HG03469 (cell line): ENCODE data around the gene SLC23A2.
"Not testable (repeated sequence)": the region's sequence is repeated elsewhere in the genome, so short reads cannot be mapped to it uniquely, and the experiment has no call there.

Source experiments
- ATAC-seq: cut with Tn5 transposase; IDR thresholded peaks from one replicate; pipeline ENCODE4 v1.9.1; 2021; ENCODE audit warnings: mild to moderate bottlenecking, moderate library complexity, moderate number of reproducible peaks; ENCODE audit not compliant: unreplicated experiment

Gene SLC23A2

DNA sequence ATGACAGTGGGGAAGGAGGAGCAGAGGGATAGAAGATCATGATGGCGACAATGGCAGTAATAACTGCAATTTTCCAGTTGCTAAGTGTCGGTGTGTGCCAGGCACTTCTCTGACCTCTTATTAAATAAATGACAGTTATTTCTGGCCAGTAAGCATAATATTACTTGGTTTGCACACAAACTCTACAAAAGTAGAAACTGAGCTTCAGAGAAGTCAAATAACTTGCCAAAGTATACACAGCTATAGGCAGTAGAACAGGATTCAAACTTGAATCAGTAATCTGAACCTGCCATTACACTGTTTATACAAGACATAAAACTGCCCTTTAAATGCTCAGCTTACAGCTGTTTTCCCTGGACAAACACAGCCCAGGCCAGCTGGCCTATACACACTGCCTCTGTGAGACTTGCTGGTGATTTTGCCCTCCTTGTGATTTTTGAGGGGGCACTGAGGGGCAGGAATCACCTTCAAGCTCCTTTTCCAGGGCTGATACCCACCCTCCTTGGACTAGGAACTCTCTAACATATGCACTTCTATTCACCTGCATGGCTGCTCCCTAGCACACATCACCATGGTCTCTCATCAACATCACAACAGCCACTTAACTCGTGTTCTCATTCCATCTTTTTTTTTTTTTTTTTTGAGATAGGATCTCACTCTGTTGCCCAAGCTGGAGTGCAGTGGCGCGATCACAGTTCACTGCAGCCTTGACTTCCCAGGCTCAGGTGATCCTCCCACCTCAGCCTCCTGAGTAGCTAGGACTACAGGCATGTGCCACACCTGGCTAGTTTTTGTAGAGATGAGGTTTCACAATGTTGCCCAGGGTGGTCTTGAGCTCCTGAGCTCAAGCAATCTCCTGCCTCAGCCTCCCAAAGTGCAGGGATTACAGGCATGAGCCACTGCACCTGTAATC, 63.6 kb downstream of the SLC23A2 start:
- no peak for ATAC-seq

DNA sequence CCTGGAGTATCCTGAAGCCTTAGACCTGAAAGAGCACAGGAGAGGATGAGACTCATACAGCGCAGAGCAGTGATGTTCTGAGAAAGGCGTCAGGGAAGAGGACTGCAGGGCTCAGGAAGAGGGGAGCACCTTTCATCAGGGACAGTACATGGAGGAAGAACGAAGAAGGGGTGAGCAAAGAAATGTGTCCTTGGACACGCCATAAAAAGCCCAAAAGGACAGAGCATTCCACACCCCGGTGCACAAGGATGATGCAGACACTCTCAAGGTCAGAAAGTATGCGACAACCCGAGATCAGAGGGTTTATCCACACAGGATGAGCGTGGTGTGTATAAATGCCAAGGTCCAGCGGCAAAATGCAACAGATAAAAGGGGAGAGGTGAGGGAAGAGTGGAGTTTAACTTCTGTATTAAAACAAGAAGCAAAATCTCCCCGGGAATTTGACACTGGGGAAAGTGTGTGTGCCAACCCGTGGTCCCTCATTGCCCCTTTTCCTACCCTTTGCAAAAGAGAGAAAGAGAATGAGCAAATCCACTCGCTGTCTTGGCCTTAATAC, 64.4 kb downstream of the SLC23A2 start:
- ATAC-seq: no peak

DNA sequence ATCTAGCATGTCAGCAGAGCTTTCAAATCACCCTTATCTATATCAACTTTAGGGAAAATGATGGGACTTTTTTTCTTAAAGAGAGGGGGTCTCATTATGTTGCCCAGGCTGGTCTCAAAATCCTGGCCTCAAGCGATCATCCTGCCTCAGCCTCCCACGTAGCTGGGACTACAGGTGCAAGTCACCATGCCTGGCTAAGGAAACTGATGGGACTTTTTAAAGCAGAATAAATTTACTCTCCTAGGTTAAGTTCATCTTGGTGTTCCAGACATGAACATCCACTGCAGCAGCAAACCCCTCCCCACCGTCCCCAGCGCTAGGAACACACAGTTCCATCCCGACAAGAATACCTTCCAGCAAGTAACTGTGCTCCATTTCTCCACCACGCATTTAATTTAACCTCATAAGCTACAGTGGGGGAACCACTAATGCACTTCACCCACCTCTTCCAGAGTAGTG, 64.9 kb downstream of the SLC23A2 start:
- ATAC-seq: no peak

DNA sequence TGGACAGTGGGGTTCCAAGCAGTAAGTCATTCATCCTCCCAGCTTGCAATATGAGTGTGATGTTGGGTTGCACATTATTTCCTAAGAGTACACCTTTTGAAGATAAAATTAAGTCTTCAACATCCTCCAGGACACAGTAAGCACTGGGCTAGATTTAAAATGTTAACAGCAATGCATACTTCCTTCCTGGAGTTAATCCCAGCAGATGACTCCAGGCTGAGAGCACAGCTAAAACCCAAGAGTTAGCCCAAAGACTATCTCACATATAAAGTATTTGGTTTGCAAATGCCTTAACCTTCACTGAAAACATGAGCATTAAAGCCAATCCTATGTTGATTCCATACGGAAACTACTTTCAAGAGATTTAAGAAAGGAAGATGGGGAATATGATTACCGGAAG, 69.2 kb downstream of the SLC23A2 start:
- ATAC-seq: no peak

DNA sequence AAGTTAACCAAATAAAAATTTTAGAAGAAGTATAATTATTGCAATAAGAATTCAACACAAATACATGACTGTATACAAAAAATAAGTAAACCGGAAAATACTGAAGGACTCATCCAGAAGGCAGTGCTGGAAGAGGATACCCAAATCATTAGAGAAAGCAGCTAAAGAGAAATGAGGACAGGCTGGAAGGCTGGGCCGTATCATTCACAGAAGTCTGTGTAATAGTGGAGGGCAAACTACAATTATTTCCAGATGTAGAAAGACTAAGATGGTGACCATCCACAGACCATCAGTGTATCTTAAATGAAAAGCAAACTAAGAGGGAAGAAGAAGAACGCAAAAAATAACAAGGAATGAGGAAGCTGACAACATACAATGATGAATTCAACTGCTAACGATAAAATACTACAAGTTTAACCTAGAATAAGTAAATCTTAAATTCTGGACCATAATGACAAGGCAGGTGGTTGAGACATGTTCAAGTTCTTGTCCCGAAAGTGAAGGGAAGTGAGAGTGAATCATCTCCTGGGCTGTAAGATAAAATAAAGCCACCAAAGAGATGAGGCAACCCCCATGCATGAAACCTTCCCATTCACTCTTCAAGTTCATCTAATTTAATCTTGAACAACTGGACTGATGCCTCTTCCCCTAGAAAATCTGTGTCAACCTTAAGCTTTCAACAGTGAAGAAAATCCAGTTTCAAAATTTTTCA, 71.5 kb downstream of the SLC23A2 start:
- no peak for ATAC-seq

DNA sequence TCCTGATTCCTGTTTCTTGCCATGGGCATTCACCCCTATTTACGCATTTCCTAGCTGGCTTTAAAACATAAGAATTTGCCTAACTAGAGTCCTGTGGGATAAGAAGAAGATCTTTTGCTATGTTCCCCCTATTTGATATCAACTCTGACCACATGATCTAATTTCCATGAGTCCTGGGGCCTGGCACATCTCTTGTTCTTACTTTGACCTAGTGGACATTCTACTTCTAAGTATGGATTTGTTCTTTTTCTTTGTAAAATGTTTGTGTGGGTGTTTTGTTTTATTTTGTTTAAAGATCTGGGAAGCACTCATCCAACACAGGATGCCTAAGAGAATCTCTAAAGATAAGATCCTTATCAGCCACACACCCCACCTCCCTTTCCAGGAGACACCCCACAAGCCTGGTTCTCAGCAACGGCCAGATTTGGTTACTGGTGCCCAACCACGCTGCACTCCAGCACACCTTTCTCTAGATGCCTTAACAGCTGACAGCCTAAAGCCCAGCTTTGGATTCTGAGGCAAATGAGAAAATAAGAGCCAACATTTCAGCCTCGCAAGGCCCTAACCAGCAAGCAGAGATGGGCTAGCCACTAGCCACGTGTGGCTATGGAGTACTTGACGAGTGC, 74.7 kb downstream of the SLC23A2 start:
- ATAC-seq: no peak

DNA sequence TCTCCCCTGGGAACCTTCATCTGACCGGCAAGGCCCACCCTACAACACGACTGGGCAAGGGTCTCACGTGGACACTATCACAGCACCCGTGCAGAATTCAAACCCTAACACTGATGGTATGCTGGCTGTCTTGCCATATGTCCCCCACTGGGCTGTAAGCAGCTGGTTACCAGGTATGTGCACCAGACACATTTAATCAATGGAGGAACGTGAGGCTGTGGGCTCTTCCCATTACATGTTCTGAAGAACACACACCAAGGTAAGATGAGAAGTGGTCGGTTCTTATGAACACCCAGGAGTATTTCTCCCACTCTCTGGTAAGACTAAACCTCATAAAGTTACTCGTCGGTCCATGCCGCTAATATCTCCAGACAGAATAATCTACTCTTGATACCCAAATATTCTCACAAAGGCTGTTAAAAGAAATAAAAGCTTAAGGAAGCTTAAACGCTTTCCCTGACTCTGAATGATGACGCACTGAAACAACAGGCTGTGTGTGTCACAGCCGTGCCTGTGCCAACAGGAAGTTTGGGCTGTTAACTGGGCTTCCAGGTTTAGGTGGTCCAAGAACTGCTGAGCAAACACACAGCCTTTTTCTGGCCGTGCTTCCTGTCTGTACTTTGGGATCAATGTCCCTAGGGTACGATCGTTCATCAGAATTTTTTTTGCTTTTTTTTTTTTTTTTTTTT, 75.3 kb downstream of the SLC23A2 start:
- no peak for ATAC-seq

DNA sequence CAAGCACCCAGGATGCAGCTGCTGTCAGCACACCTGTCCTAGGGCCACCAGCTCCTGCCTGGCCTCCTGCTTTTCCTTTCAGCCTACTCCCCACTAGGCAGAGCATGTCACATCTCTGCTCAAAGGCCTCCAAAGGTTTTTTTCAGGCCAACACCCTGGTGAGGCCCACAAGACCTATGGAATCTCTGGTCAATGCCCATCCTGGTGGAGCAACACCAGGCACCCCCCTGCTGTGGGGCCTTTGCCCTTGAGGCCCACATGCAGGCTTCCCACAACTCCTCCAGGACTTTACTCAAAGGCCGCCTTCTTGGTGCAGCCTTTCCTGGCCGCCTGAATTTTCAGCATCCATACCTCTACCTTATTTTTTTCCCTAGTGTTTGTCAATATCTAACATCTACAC, 76.9 kb downstream of the SLC23A2 start:
- ATAC-seq: no peak

DNA sequence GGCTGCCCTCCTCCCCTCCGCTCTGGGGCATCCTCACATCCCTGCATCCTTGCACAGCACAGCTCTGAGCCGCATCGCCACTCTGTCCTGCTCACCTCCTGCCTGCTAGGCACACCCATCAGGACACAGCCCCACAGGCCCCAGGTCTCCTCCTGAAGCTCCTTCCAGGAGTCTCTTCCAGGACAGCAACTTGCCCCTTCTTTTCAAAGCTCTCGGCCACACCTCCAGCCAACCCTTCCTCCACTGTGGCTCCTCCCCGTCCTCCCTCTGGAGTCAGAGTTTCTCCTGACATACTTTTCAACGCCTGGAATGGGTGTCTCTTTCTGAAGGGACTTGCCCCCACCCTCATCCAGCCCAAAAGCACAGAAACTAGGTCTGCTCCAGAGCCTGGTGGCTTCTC, 77.3 kb downstream of the SLC23A2 start:
- ATAC-seq: no peak

DNA sequence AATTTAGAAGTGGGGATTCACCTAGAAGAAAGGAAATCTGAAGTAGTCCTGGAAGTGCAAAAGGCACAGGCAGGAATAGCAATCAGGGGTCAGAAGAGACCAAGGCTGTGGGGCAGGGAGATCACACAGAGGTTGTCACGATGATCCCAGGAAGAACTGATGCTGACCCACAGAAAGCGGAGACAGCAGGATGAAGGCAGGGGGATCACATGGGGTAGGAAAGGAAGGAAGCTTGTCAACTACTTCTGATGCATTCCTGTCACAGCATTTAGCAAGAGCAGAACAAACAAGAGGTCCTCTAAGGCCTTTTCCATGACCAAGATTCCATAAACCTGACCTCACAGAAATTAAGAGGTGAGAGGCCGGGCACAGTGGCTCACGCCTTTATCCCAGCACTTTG, 79.1 kb downstream of the SLC23A2 start:
- no peak for ATAC-seq

DNA sequence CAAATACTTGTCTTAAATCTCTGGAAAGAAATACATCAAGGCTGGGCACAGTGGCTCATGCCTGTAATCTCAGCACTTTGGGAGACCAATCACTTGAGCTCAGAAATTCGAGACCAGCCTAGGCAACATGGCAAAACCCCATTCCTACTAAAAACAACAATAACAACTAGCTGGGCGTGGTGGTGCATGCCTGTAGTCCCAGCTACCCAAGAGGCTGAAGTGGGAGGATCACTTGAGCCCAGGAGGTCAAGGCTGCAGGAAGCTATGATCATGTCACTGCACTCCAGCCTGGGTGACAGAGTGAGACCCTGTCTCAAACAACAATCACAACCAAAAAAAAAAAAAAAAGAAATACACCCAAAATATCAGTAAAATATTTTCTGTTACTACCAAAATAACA, 80.0 kb downstream of the SLC23A2 start:
- ATAC-seq: not testable (repeated sequence)

DNA sequence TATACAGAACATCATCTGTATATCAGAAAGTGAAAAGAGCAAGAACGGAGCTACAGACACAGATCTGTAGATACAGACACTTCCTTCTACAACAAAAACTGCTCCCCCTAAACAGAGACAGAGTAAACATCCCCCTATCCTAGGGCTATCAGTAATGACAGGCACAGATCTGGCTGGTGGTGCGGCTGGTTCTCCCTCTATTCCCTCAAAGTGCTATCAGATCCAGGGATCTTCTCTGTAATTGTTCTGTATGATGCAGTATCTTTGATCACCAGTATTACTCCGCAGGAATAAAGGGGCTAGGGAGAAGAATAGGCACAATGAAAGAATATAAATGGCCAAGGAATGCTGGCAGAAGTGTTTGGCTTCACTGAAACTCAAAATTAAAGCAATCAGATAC, 80.7 kb downstream of the SLC23A2 start:
- no peak for ATAC-seq

DNA sequence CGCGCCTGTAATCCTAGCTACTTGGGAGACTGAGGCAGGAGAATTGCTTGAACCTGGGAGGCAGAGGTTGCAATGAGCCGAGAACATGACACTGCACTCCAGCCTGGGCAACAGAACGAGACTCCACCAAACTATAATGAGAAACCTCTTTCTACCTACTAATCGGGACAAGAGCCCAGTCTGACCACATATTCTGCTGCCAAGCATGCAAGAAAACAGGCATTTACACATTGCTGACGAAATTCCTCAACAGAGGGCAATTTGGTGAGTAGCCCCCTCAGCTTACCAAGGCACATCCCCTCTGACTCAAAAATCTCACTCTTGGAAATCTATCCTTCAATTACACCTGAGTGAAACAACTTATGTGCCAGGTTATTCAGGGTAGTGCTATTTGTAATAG, 81.2 kb downstream of the SLC23A2 start:
- ATAC-seq: no peak

DNA sequence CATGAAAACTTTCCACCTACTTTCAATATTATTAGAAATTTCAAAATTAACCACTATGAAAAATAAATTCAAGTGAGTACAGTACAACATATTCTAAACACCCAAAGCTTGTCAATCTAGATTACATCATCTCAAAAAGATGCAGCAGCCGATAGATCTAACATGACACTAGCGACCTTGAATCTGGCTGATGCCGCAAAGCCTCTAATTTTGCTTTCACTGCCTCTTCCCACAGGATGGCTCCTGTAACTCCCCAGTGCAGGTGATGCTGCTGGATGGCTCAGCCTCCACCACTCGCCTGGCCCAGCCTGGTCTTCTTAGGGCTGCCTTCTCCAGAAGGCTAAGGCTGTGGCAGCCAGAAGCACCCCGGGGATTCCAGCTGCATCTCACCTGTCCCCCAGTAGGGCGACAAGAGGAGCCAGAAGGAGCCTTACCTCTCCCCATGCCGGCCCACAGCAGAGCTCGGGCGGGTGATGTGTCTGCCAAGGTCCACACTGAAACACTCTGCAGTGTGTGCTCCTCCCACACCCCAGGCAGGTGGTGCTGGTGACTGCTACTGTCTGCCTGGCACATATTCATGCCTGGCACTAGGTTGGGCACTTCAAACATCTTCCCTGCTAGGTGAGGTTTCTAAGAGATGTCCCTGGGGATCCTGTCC, 82.1 kb downstream of the SLC23A2 start:
- ATAC-seq: no peak

DNA sequence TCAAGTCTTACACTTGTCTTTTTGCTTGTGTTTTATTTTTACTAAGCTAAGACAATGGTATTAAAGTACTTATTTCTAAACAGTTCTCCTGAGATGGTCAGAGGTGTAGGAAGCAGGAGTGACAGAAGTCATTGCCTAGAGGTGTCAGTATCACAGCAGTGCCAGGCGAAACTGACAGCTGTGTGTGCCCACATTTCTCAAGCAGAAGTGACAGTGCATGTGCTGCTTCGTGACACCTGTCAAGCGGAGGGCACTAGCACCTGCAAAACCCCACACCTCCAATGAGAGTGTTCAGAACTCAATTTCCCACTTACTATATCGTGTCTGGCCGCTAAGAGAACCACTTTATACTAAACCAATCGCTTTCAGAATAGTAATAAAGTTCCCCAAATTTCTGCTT, 82.8 kb downstream of the SLC23A2 start:
- no peak for ATAC-seq

DNA sequence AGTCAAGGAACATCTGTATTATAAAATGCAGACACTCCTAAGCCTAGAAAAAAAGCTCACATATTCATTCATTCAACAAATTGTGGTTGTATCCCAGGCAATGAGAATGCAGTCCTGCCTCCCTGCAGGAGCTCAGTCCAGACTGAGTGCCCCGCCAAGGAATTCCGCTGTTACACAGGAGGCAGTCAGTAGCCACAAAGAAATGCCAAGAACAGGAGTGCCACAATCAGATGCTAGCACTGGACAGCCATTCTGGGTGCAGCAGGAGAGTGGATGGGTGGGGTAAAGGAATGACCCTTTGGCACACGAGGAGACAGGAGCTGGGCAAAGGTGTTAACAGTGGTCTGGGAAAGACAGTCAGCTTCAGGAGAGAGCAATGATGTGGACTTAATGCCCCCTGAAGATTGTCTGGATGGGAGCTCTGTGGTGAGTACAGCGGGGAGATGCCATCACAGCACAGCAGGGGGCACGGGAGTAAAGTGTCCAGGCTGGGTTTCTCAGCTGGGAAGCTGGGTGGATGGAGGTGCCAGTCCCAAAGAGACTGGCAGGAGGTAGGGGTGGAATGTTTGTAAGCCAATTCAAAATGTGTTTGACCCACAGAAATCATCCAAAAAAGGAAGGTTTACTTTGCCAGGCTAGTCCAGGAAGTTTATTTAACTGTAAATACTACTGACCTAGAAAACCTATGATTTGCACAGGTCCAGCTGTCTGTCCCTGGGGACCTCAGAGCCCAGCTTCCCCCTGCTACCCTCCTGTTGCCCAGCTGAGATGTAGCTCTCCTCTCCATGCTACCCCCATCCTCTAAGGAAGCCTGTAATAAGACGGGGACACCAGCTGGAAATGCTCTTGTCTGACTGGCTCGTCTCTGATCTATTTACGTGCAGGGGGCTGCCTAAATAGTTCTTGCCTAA, 84.1 kb downstream of the SLC23A2 start:
- ATAC-seq: no peak

DNA sequence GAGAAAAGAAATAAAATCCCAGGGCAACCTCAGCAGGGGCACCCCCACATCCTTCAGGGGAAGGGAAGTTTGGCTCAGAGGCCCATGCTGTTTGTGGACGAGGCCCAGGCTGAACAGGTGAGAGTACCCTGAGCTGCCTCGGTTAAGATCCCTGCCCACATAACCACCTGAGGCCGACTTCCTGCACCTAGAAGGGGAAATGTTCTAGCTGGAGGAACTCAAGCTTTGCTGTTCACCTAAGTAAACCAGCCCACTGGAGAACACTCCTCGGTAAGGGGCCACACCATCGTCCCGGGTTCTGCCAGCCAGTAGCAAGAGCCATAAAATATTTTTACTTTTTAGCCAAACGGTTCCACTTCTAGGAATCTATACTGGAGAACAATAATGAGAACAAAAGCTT, 88.2 kb downstream of the SLC23A2 start:
- ATAC-seq: no peak

DNA sequence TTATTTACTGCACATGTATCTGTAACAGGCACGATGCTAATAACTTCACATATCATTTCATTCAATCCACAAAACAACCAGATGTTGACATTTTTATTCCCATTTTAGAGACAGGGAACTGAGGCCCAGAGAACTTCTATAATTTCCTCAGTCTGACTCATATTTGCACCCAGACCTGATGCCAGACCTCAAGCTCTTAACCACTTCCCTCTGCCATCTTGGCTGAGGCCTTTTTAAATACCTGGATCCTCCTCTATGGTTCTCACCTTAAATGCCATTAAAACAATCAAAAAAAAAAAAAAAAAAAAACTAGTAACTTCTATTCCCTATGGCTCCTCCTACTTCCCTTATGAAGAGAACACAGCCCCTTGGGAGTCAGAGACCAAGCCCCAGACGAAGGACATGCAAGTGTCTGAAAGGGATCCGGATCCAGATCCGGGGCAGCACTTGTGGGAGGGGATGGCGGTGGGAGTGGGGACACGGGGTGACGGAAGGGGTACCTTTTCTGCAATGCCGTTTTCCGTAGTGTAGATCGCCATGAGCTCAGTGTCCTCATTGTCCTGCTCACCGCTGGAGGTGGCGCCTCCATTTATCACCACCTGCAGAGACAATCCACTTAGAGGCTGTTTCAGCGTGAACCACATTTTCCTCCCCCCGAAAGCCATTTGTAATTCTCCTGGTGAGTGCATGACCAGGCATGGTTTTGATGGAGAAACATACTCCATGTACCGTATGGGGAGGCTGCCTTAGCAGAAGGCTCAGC, 88.7 kb downstream of the SLC23A2 start:
- no peak for ATAC-seq

DNA sequence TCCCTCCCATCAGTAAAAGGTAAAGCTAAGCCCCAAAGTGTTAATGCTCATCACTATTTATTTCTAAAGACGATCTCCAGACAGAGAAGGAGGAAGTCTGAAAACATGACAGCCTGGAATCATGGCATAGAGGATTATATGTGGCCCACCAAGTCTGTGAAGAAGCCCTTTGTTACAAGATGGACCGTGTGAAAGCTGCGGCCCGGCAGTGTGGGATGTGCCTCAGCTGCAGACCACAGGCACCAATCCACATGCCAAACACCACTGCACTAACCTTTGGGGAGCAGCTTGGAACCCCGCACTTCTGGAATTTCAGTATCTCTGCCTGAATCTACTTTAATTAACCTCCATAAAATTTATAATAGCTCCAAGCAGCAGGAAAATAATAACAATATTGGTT, 90.4 kb downstream of the SLC23A2 start:
- ATAC-seq: no peak
